ENCODE data around the gene EBI3.

DNA sequence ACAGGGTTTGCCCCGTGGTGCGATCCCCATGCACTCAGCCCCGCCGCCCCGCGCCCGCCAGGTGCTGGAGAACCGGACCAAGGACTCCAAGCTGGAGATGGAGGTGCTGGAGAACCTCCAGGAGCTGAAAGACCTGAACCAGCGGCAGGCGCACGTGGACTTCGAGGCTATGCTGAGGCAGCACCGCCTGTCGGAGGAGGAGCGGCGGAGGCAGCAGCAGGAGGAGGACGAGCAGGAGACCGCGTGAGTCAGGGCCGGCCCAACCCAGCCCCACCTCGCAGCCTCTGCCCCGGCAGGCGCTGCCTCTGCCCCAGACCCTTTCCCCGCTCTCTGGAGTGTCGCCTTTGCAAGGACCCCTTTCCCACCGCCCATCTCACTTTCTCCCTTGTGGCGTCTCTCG, 28.9 kb downstream of the EBI3 start:
- TF ChIP-seq, protein P1, sequence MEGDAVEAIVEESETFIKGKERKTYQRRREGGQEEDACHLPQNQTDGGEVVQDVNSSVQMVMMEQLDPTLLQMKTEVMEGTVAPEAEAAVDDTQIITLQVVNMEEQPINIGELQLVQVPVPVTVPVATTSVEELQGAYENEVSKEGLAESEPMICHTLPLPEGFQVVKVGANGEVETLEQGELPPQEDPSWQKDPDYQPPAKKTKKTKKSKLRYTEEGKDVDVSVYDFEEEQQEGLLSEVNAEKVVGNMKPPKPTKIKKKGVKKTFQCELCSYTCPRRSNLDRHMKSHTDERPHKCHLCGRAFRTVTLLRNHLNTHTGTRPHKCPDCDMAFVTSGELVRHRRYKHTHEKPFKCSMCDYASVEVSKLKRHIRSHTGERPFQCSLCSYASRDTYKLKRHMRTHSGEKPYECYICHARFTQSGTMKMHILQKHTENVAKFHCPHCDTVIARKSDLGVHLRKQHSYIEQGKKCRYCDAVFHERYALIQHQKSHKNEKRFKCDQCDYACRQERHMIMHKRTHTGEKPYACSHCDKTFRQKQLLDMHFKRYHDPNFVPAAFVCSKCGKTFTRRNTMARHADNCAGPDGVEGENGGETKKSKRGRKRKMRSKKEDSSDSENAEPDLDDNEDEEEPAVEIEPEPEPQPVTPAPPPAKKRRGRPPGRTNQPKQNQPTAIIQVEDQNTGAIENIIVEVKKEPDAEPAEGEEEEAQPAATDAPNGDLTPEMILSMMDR (IDR thresholded peaks at IDR 0.05; ENCODE audit: low read depth, low read length, poor library complexity, severe bottlenecking), result no peak
- no peak for TF ChIP-seq EZH2phosphoT487 (IDR thresholded peaks at IDR 0.05; ENCODE audit: borderline replicate concordance, low read length)

All from DOHH2 (cell line).